ENCODE measurements around the gene FFAR1.

- TF ChIP-seq USF1 (IDR thresholded peaks at IDR 0.05) (no peak), CEBPB (IDR thresholded peaks at IDR 0.05) (no peak), NFIC (IDR thresholded peaks at IDR 0.05) (no peak), EP300 (IDR thresholded peaks at IDR 0.05; ENCODE audit: borderline replicate concordance) (no peak), REST (IDR thresholded peaks at IDR 0.05; ENCODE audit: low read depth) (no peak), RAD21 (IDR thresholded peaks at IDR 0.05; ENCODE audit: low read depth) (no peak)
Measured at GRCh38 chr19:35346193-35347052, 1.3 kb upstream of the FFAR1 start.

Data from Ishikawa (cell line).